ENCODE measurements around the gene TXNDC12.
"Not testable (repeated sequence)": the region's sequence is repeated elsewhere in the genome, so short reads cannot be mapped to it uniquely, and the experiment has no call there.

The TXNDC12 gene

GRCh38 chr1:52096216-52096615 lies 41.2 kb upstream of the TXNDC12 start:
- Histone ChIP-seq H3K36me3 (ENCODE audit: low read length) (no peaks in the 10 kb centered on the region), H2AFZ (ENCODE audit: low read depth, low read length, severe bottlenecking) (no peak overlapping the region), H3K27ac (ENCODE audit: low read depth, low read length) (no peak overlapping the region), H3K4me2 (ENCODE audit: low read depth, low read length, poor library complexity, severe bottlenecking) (no peak overlapping the region), H3K9ac (ENCODE audit: low read length) (no peak overlapping the region), H3K79me2 (ENCODE audit: insufficient read depth, low read length) (no peaks in the 10 kb centered on the region), H3K9me3 (ENCODE audit: insufficient read depth, low read length) (no peaks in the 10 kb centered on the region), H3F3A (ENCODE audit: insufficient read depth) (no peaks in the 10 kb centered on the region), H3K9me2 (replicated peaks; ENCODE audit: insufficient read depth, low read length) (no peaks in the 10 kb centered on the region), H3K4me3 (ENCODE audit: insufficient read depth, low read length, poor library complexity, severe bottlenecking) (no peak overlapping the region), H4K20me1 (ENCODE audit: low read depth, low read length) (no peaks in the 10 kb centered on the region), H3K27me3 (ENCODE audit: low read length) (no peaks in the 10 kb centered on the region)
- TF ChIP-seq CTCF (IDR thresholded peaks at IDR 0.05; ENCODE audit: insufficient read depth, low read length, poor library complexity, severe bottlenecking) (no peak), EZH2phosphoT487 (conservative IDR thresholded peaks at IDR 0.05; ENCODE audit: low read length) (no peak)

- H3K9me3 ChIP-seq (ENCODE audit: insufficient read depth, low read length); H3F3A ChIP-seq (ENCODE audit: insufficient read depth); H3K9ac ChIP-seq (ENCODE audit: low read length); H3K9me2 ChIP-seq (replicated peaks; ENCODE audit: insufficient read depth, low read length); H3K4me3 ChIP-seq (ENCODE audit: insufficient read depth, low read length, poor library complexity, severe bottlenecking); H3K79me2 ChIP-seq (ENCODE audit: insufficient read depth, low read length); H3K27me3 ChIP-seq (ENCODE audit: low read length); H2AFZ ChIP-seq (ENCODE audit: low read depth, low read length, severe bottlenecking); H4K20me1 ChIP-seq (ENCODE audit: low read depth, low read length); H3K36me3 ChIP-seq (ENCODE audit: low read length); H3K4me2 ChIP-seq (ENCODE audit: low read depth, low read length, poor library complexity, severe bottlenecking); H3K27ac ChIP-seq (ENCODE audit: low read depth, low read length): not testable (repeated sequence)
Observed at GRCh38 chr1:52094300-52094699, 39.3 kb upstream of the TXNDC12 start.

GRCh38 chr1:52087892-52088291 lies 32.9 kb upstream of the TXNDC12 start:
- H3K9me3 ChIP-seq (ENCODE audit: insufficient read depth, low read length); H3K9me2 ChIP-seq (replicated peaks; ENCODE audit: insufficient read depth, low read length); H3K27ac ChIP-seq (ENCODE audit: low read depth, low read length); H2AFZ ChIP-seq (ENCODE audit: low read depth, low read length, severe bottlenecking); H3K4me2 ChIP-seq (ENCODE audit: low read depth, low read length, poor library complexity, severe bottlenecking); H3K79me2 ChIP-seq (ENCODE audit: insufficient read depth, low read length); H3K9ac ChIP-seq (ENCODE audit: low read length); H3K27me3 ChIP-seq (ENCODE audit: low read length); H4K20me1 ChIP-seq (ENCODE audit: low read depth, low read length); H3F3A ChIP-seq (ENCODE audit: insufficient read depth); H3K4me3 ChIP-seq (ENCODE audit: insufficient read depth, low read length, poor library complexity, severe bottlenecking): not testable (repeated sequence)
- peaks cover 18% of the 10 kb centered on the region; the same call in 1 of the 2 replicates for H3K36me3 ChIP-seq (ENCODE audit: low read length)

- H3K79me2 ChIP-seq (ENCODE audit: insufficient read depth, low read length): peaks cover 36% of the 10 kb centered on the region
- H3K27me3 ChIP-seq (ENCODE audit: low read length): no peaks in the 10 kb centered on the region
- no peak overlapping the region for H2AFZ ChIP-seq (ENCODE audit: low read depth, low read length, severe bottlenecking)
- H3K9me2 ChIP-seq (replicated peaks; ENCODE audit: insufficient read depth, low read length): no peaks in the 10 kb centered on the region
- TF ChIP-seq CTCF (IDR thresholded peaks at IDR 0.05; ENCODE audit: insufficient read depth, low read length, poor library complexity, severe bottlenecking) (no peak), EZH2phosphoT487 (conservative IDR thresholded peaks at IDR 0.05; ENCODE audit: low read length) (no peak)
- H4K20me1 ChIP-seq (ENCODE audit: low read depth, low read length): peaks cover 3% of the 10 kb centered on the region; the same call in 1 of the 2 replicates
- no peaks in the 10 kb centered on the region for H3K9me3 ChIP-seq (ENCODE audit: insufficient read depth, low read length)
- H3K36me3 ChIP-seq (ENCODE audit: low read length): peaks cover 7% of the 10 kb centered on the region; the same call in 1 of the 2 replicates
- peaks cover 4% of the 10 kb centered on the region; the same call in 1 of the 2 replicates for H3F3A ChIP-seq (ENCODE audit: insufficient read depth)
- no peak overlapping the region for H3K27ac ChIP-seq (ENCODE audit: low read depth, low read length)
- H3K9ac ChIP-seq (ENCODE audit: low read length): no peak overlapping the region
- H3K4me2 ChIP-seq (ENCODE audit: low read depth, low read length, poor library complexity, severe bottlenecking): no peak overlapping the region
- no peak overlapping the region for H3K4me3 ChIP-seq (ENCODE audit: insufficient read depth, low read length, poor library complexity, severe bottlenecking)
Observed at GRCh38 chr1:52080014-52080415, 25.0 kb upstream of the TXNDC12 start.

GRCh38 chr1:52077277-52077676 lies 22.3 kb upstream of the TXNDC12 start:
- H3F3A ChIP-seq (ENCODE audit: insufficient read depth); H3K36me3 ChIP-seq (ENCODE audit: low read length): not testable (repeated sequence)
- peaks cover 34% of the 10 kb centered on the region for H3K79me2 ChIP-seq (ENCODE audit: insufficient read depth, low read length)

More at GRCh38 chr1:52077277-52077676, 22.3 kb upstream of the TXNDC12 start:
- H3K9ac ChIP-seq (ENCODE audit: low read length); H3K4me3 ChIP-seq (ENCODE audit: insufficient read depth, low read length, poor library complexity, severe bottlenecking); H2AFZ ChIP-seq (ENCODE audit: low read depth, low read length, severe bottlenecking); H3K27ac ChIP-seq (ENCODE audit: low read depth, low read length); H3K27me3 ChIP-seq (ENCODE audit: low read length); H3K9me3 ChIP-seq (ENCODE audit: insufficient read depth, low read length); H3K9me2 ChIP-seq (replicated peaks; ENCODE audit: insufficient read depth, low read length); H3K4me2 ChIP-seq (ENCODE audit: low read depth, low read length, poor library complexity, severe bottlenecking); H4K20me1 ChIP-seq (ENCODE audit: low read depth, low read length): not testable (repeated sequence)
